Trophoblast cell (in vitro differentiated cells and primary cell): ENCODE results near the gene DEPDC5.

ENCODE experiments used
- DNase-seq, 2 donors: peaks; one replicate each; pipeline ENCODE4 v3.0.0-alpha.2; 2016
- H2AFZ ChIP-seq: 2 replicates; pipeline ENCODE4 v1.6.1; 2013; ENCODE audit warnings: low read length, moderate library complexity, mild to moderate bottlenecking; ENCODE audit not compliant: insufficient read depth, poor library complexity
- H2AK5ac ChIP-seq: 2 replicates; pipeline ENCODE4 v1.6.1; 2013; ENCODE audit warnings: mild to moderate bottlenecking, low read length
- H2BK120ac ChIP-seq: 2 replicates; pipeline ENCODE4 v1.6.1; 2013; ENCODE audit warnings: low read length, mild to moderate bottlenecking, moderate library complexity; ENCODE audit not compliant: insufficient read depth, poor library complexity
- H2BK12ac ChIP-seq: 2 replicates; pipeline ENCODE4 v1.6.1; 2013; ENCODE audit warnings: mild to moderate bottlenecking, low read length, moderate library complexity
- H2BK5ac ChIP-seq: 2 replicates; pipeline ENCODE4 v1.6.1; 2013; ENCODE audit warnings: low read length, low read depth, moderate library complexity, mild to moderate bottlenecking; ENCODE audit not compliant: poor library complexity
- H3K14ac ChIP-seq: 2 replicates; pipeline ENCODE4 v1.6.1; 2013; ENCODE audit warnings: mild to moderate bottlenecking, low read length
- H3K18ac ChIP-seq: 2 replicates; pipeline ENCODE4 v1.6.1; 2013; ENCODE audit warnings: mild to moderate bottlenecking, low read length
- H3K23ac ChIP-seq: 2 replicates; pipeline ENCODE4 v1.6.1; 2013; ENCODE audit warnings: low read length
- H3K27ac ChIP-seq: 2 replicates; pipeline ENCODE4 v1.5.1; 2013; ENCODE audit warnings: low read depth, mild to moderate bottlenecking, inconsistent platforms, low read length, moderate library complexity
- H3K27me3 ChIP-seq: 2 replicates; pipeline ENCODE4 v1.6.1; 2013; ENCODE audit warnings: inconsistent platforms, mild to moderate bottlenecking, low read length, moderate library complexity; ENCODE audit not compliant: insufficient read depth
- H3K36me3 ChIP-seq, 2 experiments: 1 replicate in 1 of 2; 2 replicates in 1 of 2; pipeline ENCODE4 v1.6.1; 2013; ENCODE audit warnings: low read length in 2 of 2, mild to moderate bottlenecking in 2 of 2, moderate library complexity in 1 of 2; ENCODE audit not compliant: insufficient read depth in 2 of 2, control insufficient read depth in 1 of 2
- H3K4ac ChIP-seq: 2 replicates; pipeline ENCODE4 v1.6.1; 2013; ENCODE audit warnings: low read depth, mild to moderate bottlenecking, low read length, moderate library complexity
- H3K4me1 ChIP-seq, 2 experiments: 1 replicate in 1 of 2; 2 replicates in 1 of 2; pipeline ENCODE4 v1.6.1; 2013; ENCODE audit warnings: low read length in 2 of 2, mild to moderate bottlenecking in 2 of 2, moderate library complexity in 1 of 2; ENCODE audit not compliant: insufficient read depth in 2 of 2, control insufficient read depth in 1 of 2
- H3K4me2 ChIP-seq: 2 replicates; pipeline ENCODE4 v1.6.1; 2013; ENCODE audit warnings: inconsistent platforms, mild to moderate bottlenecking, low read length, moderate library complexity
- H3K4me3 ChIP-seq: 2 replicates; pipeline ENCODE4 v1.5.1; 2013; ENCODE audit warnings: mild to moderate bottlenecking, low read depth, low read length, inconsistent platforms
- H3K79me1 ChIP-seq: one replicate; pipeline ENCODE4 v1.6.1; 2013; ENCODE audit warnings: low read length
- H3K79me2 ChIP-seq: 2 replicates; pipeline ENCODE4 v1.6.1; 2013; ENCODE audit warnings: low read length, mild to moderate bottlenecking; ENCODE audit not compliant: control insufficient read depth, insufficient read depth, poor library complexity
- H3K9ac ChIP-seq: 2 replicates; pipeline ENCODE4 v1.6.1; 2013; ENCODE audit warnings: mild to moderate bottlenecking, low read length
- H3K9me3 ChIP-seq: 2 replicates; pipeline ENCODE4 v1.6.1; 2013; ENCODE audit warnings: low read depth, mild to moderate bottlenecking, control low read depth, inconsistent platforms, low read length; ENCODE audit not compliant: insufficient read depth
- H4K12ac ChIP-seq: 2 replicates; pipeline ENCODE4 v1.6.1; 2013; ENCODE audit warnings: low read depth, mild to moderate bottlenecking, low read length, moderate library complexity
- H4K8ac ChIP-seq: 2 replicates; pipeline ENCODE4 v1.6.1; 2013; ENCODE audit warnings: low read depth, mild to moderate bottlenecking, low read length, moderate library complexity
- H4K91ac ChIP-seq: one replicate; pipeline ENCODE4 v1.6.1; 2013; ENCODE audit warnings: low read depth, mild to moderate bottlenecking, low read length, moderate library complexity
- WGBS: extraction: QIAGEN DNeasy Blood & Tissue Kit; methylation state at CpG from one replicate; pipeline ENCODE4 v1.1.7; 2013; ENCODE audit warnings: missing lambda C conversion rate; ENCODE audit not compliant: insufficient read length, insufficient coverage; ENCODE audit errors: extremely low coverage; 5-methylcytosine and 5-hydroxymethylcytosine counted together

Gene DEPDC5

GRCh38 chr22:31905356-31905755 is 151.5 kb downstream of the DEPDC5 start:
- no peak overlapping the region for H3K27ac ChIP-seq
- no peak overlapping the region for H2BK120ac ChIP-seq
- no peak overlapping the region for H3K4ac ChIP-seq
- no CpG with 5 or more reads among the region's 10 CpGs for WGBS
- H4K12ac ChIP-seq: no peak overlapping the region
- no peak overlapping the region for H2AFZ ChIP-seq
- H4K8ac ChIP-seq: no peak overlapping the region
- H2BK12ac ChIP-seq: no peak overlapping the region
- no peaks in the 10 kb centered on the region for H3K79me2 ChIP-seq
- H4K91ac ChIP-seq: no peak overlapping the region
- DNase-seq: peak; percentile 35 to 67
- H3K4me2 ChIP-seq: no peak overlapping the region
- H3K4me3 ChIP-seq: no peak overlapping the region
- H3K36me3 ChIP-seq: peaks cover 20 to 24% of the 10 kb centered on the region in 2 experiments
- H3K9me3 ChIP-seq: no peaks in the 10 kb centered on the region
- no peak overlapping the region for H3K14ac ChIP-seq
- H3K23ac ChIP-seq: no peak overlapping the region
- peaks cover 0 to 2% of the 10 kb centered on the region in 2 experiments for H3K4me1 ChIP-seq
- H2BK5ac ChIP-seq: no peak overlapping the region
- no peak overlapping the region for H3K9ac ChIP-seq
- H3K27me3 ChIP-seq: no peaks in the 10 kb centered on the region
- H3K79me1 ChIP-seq: no peaks in the 10 kb centered on the region
- no peak overlapping the region for H2AK5ac ChIP-seq
- no peak overlapping the region for H3K18ac ChIP-seq

GRCh38 chr22:31906086-31906485 is 152.3 kb downstream of the DEPDC5 start:
- Histone ChIP-seq H3K4me1 (peaks cover 0 to 2% of the 10 kb centered on the region in 2 experiments), H3K4me2 (no peak overlapping the region), H2BK120ac (no peak overlapping the region), H3K9me3 (no peaks in the 10 kb centered on the region), H4K12ac (no peak overlapping the region), H2BK12ac (no peak overlapping the region), H3K23ac (no peak overlapping the region), H4K91ac (no peak overlapping the region), H3K9ac (no peak overlapping the region), H2BK5ac (no peak overlapping the region), H3K27ac (no peak overlapping the region), H3K4ac (no peak overlapping the region), H4K8ac (no peak overlapping the region), H3K79me1 (no peaks in the 10 kb centered on the region), H3K14ac (no peak overlapping the region), H3K36me3 (peaks cover 20 to 24% of the 10 kb centered on the region in 2 experiments), H3K18ac (no peak overlapping the region), H2AK5ac (no peak overlapping the region), H3K4me3 (no peak overlapping the region), H3K27me3 (no peaks in the 10 kb centered on the region), H3K79me2 (no peaks in the 10 kb centered on the region), H2AFZ (no peak overlapping the region)
- no peak for DNase-seq
- WGBS: no CpG with 5 or more reads among the region's 16 CpGs

GRCh38 chr22:31906569-31906968 is 152.8 kb downstream of the DEPDC5 start:
- H2BK5ac ChIP-seq: no peak overlapping the region
- H3K27me3 ChIP-seq: no peaks in the 10 kb centered on the region
- no peaks in the 10 kb centered on the region for H3K9me3 ChIP-seq
- no peak overlapping the region for H3K4me3 ChIP-seq
- H3K23ac ChIP-seq: no peak overlapping the region
- WGBS: no CpG with 5 or more reads among the region's 5 CpGs
- no peak overlapping the region for H3K27ac ChIP-seq
- H2BK120ac ChIP-seq: no peak overlapping the region
- no peak overlapping the region for H4K8ac ChIP-seq
- no peak overlapping the region for H3K4ac ChIP-seq
- H2AK5ac ChIP-seq: no peak overlapping the region
- no peak overlapping the region for H3K9ac ChIP-seq
- no peaks in the 10 kb centered on the region for H3K79me2 ChIP-seq
- H4K12ac ChIP-seq: no peak overlapping the region
- H3K14ac ChIP-seq: no peak overlapping the region
- peaks cover 0 to 2% of the 10 kb centered on the region in 2 experiments for H3K4me1 ChIP-seq
- no peak overlapping the region for H4K91ac ChIP-seq
- H3K4me2 ChIP-seq: no peak overlapping the region
- no peak overlapping the region for H3K18ac ChIP-seq
- no peak overlapping the region for H2AFZ ChIP-seq
- H3K36me3 ChIP-seq: peaks cover 20 to 24% of the 10 kb centered on the region in 2 experiments
- no peak overlapping the region for H2BK12ac ChIP-seq
- DNase-seq: no peak
- no peaks in the 10 kb centered on the region for H3K79me1 ChIP-seq

- Histone ChIP-seq H3K4ac (no peak overlapping the region), H2BK120ac (no peak overlapping the region), H3K9ac (no peak overlapping the region), H3K18ac (no peak overlapping the region), H3K23ac (no peak overlapping the region), H4K12ac (no peak overlapping the region), H4K91ac (no peak overlapping the region), H2BK5ac (no peak overlapping the region), H2AFZ (no peak overlapping the region), H3K4me2 (no peak overlapping the region), H4K8ac (no peak overlapping the region), H2BK12ac (no peak overlapping the region), H3K79me1 (no peaks in the 10 kb centered on the region), H3K36me3 (peaks cover 12 to 15% of the 10 kb centered on the region in 2 experiments), H3K4me3 (no peak overlapping the region), H2AK5ac (no peak overlapping the region), H3K14ac (no peak overlapping the region), H3K9me3 (no peaks in the 10 kb centered on the region), H3K27me3 (no peaks in the 10 kb centered on the region), H3K4me1 (peaks cover 5 to 7% of the 10 kb centered on the region in 2 experiments), H3K27ac (no peak overlapping the region), H3K79me2 (no peaks in the 10 kb centered on the region)
- DNase-seq: no peak
- WGBS: no CpG with 5 or more reads among the region's 5 CpGs
Measured at GRCh38 chr22:31909977-31910376, 156.2 kb downstream of the DEPDC5 start.
